GM12878 (cell line): ENCODE measurements around the gene CLASP2. TPM values are rescaled to one million over a fixed set of nuclear protein-coding genes. Genes with fewer than 3 reads are reported as not detected.

Source experiments
- ATAC-seq: fragments of 200-7000 bp; cut with Tn5 transposase; 3 replicates; pipeline ENCODE4 v1.9.1; 2020; ENCODE audit warnings: mild to moderate bottlenecking, moderate library complexity
- BruUV-seq: library from RNA; stranded (reverse); fragments of 400-500 nt; replicated peaks from 2 replicates; lab custom pipeline; 2021; lab: Mats Ljungman, UMichigan
- CTCF ChIA-PET: fragments of 300-600 bp; sonication (Branson Sonifier 250); formaldehyde crosslinking; extraction: SDS; loops from one replicate; lab custom pipeline; 2021; ENCODE audit warnings: inconsistent platforms; lab: Yijun Ruan, JAX
- POLR2A ChIA-PET: fragments of 350-600 bp; formaldehyde crosslinking; extraction: SDS; loops from one replicate; lab custom pipeline; 2021; ENCODE audit warnings: inconsistent platforms; lab: Charles Lee
- RAD21 ChIA-PET: fragments of 300-600 bp; sonication (Branson Sonifier 250); formaldehyde crosslinking; loops from one replicate; lab custom pipeline; 2023; ENCODE audit warnings: antibody characterized with exemption; ENCODE audit not compliant: unreplicated experiment; lab: Charles Lee
- SMC1A ChIA-PET: fragments of 300-600 bp; sonication (Branson Sonifier 250); formaldehyde crosslinking; loops from one replicate; lab custom pipeline; 2023; ENCODE audit not compliant: unreplicated experiment, uncharacterized antibody; lab: Charles Lee
- DNase-seq: peaks from one replicate; pipeline ENCODE4 v3.0.0-alpha.2; 2011; ENCODE audit warnings: low read depth, low spot score
- FAIRE-seq: peaks from 3 replicates; lab custom pipeline; 2011; peaks lifted over from hg19 to GRCh38; lab: Jason Lieb, UNC
- H2AFZ ChIP-seq: 2 replicates; pipeline ENCODE4 v1.6.0; 2011; ENCODE audit warnings: low read depth, low read length, control low read depth; ENCODE audit not compliant: control insufficient read depth
- H3K27ac ChIP-seq: 2 replicates; pipeline ENCODE4 v1.5.1; 2011; ENCODE audit warnings: control low read depth; ENCODE audit not compliant: control insufficient read depth, insufficient read depth
- H3K27me3 ChIP-seq, 2 experiments: replicated peaks in 1 of 2; 2 replicates each; pipeline versions ENCODE4 v1.6.0 to v1.6.1; 2011; ENCODE audit warnings: low read length in 1 of 2; ENCODE audit not compliant: control insufficient read depth in 2 of 2, insufficient read depth in 2 of 2
- H3K36me3 ChIP-seq, 2 experiments: 2 replicates each; pipeline ENCODE4 v1.5.1; 2011; ENCODE audit warnings: low read length in 1 of 2; ENCODE audit not compliant: control insufficient read depth in 2 of 2, insufficient read depth in 2 of 2
- H3K4me1 ChIP-seq: 2 replicates; pipeline ENCODE4 v1.6.1; 2011; ENCODE audit warnings: mild to moderate bottlenecking, low read length, moderate library complexity, mixed read lengths; ENCODE audit not compliant: control insufficient read depth, insufficient read depth
- H3K4me2 ChIP-seq: 2 replicates; pipeline ENCODE4 v1.6.0; 2011; ENCODE audit warnings: control low read depth; ENCODE audit not compliant: control insufficient read depth, insufficient read depth
- H3K4me3 ChIP-seq: fragments of 200-600 bp; sonication (generic); 2 replicates; pipeline ENCODE4 v1.5.1; 2016
- H3K79me2 ChIP-seq: 2 replicates; pipeline ENCODE4 v1.6.0; 2011; ENCODE audit warnings: low read length; ENCODE audit not compliant: control insufficient read depth, insufficient read depth
- H3K9ac ChIP-seq: 2 replicates; pipeline ENCODE4 v1.8.0; 2011; ENCODE audit warnings: low read length, control low read depth, mixed read lengths; ENCODE audit not compliant: control insufficient read depth, insufficient read depth
- H3K9me3 ChIP-seq: replicated peaks from 3 replicates; pipeline ENCODE4 v1.5.1; 2011; ENCODE audit warnings: mild to moderate bottlenecking, low read length; ENCODE audit not compliant: control insufficient read depth, insufficient read depth
- H4K20me1 ChIP-seq: 2 replicates; pipeline ENCODE4 v1.6.0; 2011; ENCODE audit not compliant: control insufficient read depth, insufficient read depth
- EP300 ChIP-seq, 2 experiments: fragments of 150-350 bp in 1 of 2; IDR thresholded peaks; 2 replicates each; pipeline ENCODE4 v1.6.1; 2011 to 2012; ENCODE audit warnings: low read depth in 2 of 2, low read length in 2 of 2, borderline replicate concordance in 1 of 2, improper control_type of control experiment in 1 of 2, inconsistent platforms in 1 of 2; ENCODE audit not compliant: control insufficient read depth in 1 of 2
- MTA3 ChIP-seq: IDR thresholded peaks from 2 replicates; pipeline ENCODE4 v1.6.1; 2012; ENCODE audit warnings: low read length, inconsistent platforms, borderline replicate concordance
- RBBP5 ChIP-seq: fragments of 200-600 bp; sonication (generic); conservative IDR thresholded peaks from 2 replicates; pipeline ENCODE4 v1.6.1; 2016
- RUNX3 ChIP-seq: IDR thresholded peaks from 2 replicates; pipeline ENCODE4 v1.6.1; 2012; ENCODE audit warnings: low read length, inconsistent platforms
- SREBF1 ChIP-seq: IDR thresholded peaks from 2 replicates; pipeline ENCODE4 v1.6.1; 2012; ENCODE audit warnings: mild to moderate bottlenecking, low read length
- SUPT20H ChIP-seq: IDR thresholded peaks from 2 replicates; pipeline ENCODE4 v1.6.1; 2011; ENCODE audit warnings: low read depth, mild to moderate bottlenecking, low read length, moderate library complexity, borderline replicate concordance; ENCODE audit not compliant: control insufficient read depth
- TARDBP ChIP-seq: IDR thresholded peaks from 2 replicates; pipeline ENCODE4 v1.6.1; 2016; ENCODE audit warnings: borderline replicate concordance
- YBX1 ChIP-seq: fragments of 450-650 bp; IDR thresholded peaks from 2 replicates; pipeline ENCODE4 v1.6.1; 2016; ENCODE audit warnings: antibody characterized with exemption
- ZNF207 ChIP-seq: fragments of 450-650 bp; IDR thresholded peaks from 2 replicates; pipeline ENCODE4 v1.6.1; 2014; ENCODE audit warnings: antibody characterized with exemption, mild to moderate bottlenecking, borderline replicate concordance
- WGBS: methylation state at CpG from one replicate; pipeline ENCODE4 v1.1.6; 2016; ENCODE audit warnings: low lambda C conversion rate; ENCODE audit not compliant: insufficient replicate concordance, insufficient coverage; ENCODE audit errors: missing lambda C conversion rate; 5-methylcytosine and 5-hydroxymethylcytosine counted together
- in situ Hi-C: fragments of 300-500 bp; cut with MboI; formaldehyde crosslinking; loops from 9 replicates; pipeline ENCODE4 v1.14.3; 2018; ENCODE audit warnings: mixed read lengths
- intact Hi-C: fragments of 100-400 bp; cut with micrococcal nuclease; formaldehyde crosslinking; loops from one replicate; pipeline ENCODE4 v1.14.2; 2022; ENCODE audit not compliant: unreplicated experiment
- polyA plus RNA-seq, 11 experiments: library from polyadenylated mRNA; depleted of rRNA in 4 of 11; unstranded in 6 of 11; stranded (reverse) in 5 of 11; fragments of >200 nt; fragmentation: Nextera tagmentation in 4 of 11; fragmentation: Illumina TruSeq in 1 of 11; extraction: Ambion mirVana in 4 of 11; extraction: Trizol in 1 of 11; gene quantifications; 1 replicate in 1 of 11; 2 replicates in 10 of 11; pipeline versions ENCODE4 v1.2.1 to v1.2.3, GENCODE V29; 2011 to 2016; ENCODE audit warnings: inconsistent platforms in 2 of 11, missing spikeins in 2 of 11, low read depth in 1 of 11
- total RNA-seq, 4 experiments: library from RNA; depleted of rRNA in 3 of 4; stranded (reverse); fragments of >200 nt in 3 of 4; fragmentation: Illumina TruSeq in 1 of 4; extraction: Trizol in 1 of 4; gene quantifications; 2 replicates each; pipeline versions ENCODE4 v1.2.1 to v1.2.3, GENCODE V29; 2013 to 2021
- TF ChIP-seq, protein P1 (sequence below): IDR thresholded peaks from 2 replicates; pipeline ENCODE4 v1.6.1; 2012; ENCODE audit warnings: low read depth, low read length, improper control_type of control experiment
- TF ChIP-seq, protein P2 (sequence below): IDR thresholded peaks from 2 replicates; pipeline ENCODE4 v1.6.1; 2011; ENCODE audit warnings: mild to moderate bottlenecking, low read depth, low read length, moderate library complexity; ENCODE audit not compliant: insufficient replicate concordance

CLASP2 gene
- total and polyA plus RNA-seq, 10 of the 15 experiments (the other 5 are each of a cell fraction or from before 2014, with no cell fraction given), result 4.0 to 38.3 (median 26.8) TPM

DNA sequence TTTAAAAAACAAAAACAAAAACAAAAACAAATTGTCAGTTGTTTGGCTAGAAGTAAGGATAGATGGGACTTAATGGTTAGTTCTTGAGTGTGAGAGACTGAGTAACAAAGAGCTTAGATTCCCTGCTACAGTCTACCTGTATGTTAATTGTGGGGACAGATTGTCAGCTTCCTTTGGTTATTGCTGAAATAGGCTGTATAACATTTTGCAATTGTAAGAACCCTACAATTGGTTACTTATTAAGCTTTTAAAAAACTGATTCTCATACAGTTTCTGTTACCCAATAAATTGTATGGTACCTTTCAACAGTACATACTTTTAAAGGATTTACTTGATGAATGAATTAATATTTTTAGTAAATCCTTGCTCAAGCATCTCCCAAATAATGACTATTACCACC is 35.3 kb downstream of the CLASP2 start:
- H4K20me1 ChIP-seq, result no peaks in the 10 kb centered on the region
- H3K36me3 ChIP-seq, result peaks cover 1 to 4% of the 10 kb centered on the region in 2 experiments; a peak in 3 of 4 replicates
- POLR2A ChIA-PET, result no interaction called here
- BruUV-seq, result no TSS peak
- no peak overlapping the region for H3K4me2 ChIP-seq
- in situ Hi-C loops, result no loop called here
- H3K9me3 ChIP-seq, result no peaks in the 10 kb centered on the region
- H3K27ac ChIP-seq, result no peak overlapping the region
- no peak overlapping the region for H3K9ac ChIP-seq
- RAD21 ChIA-PET, result interaction anchor here (0.6 kb wide), 1 partner anchor 53 kb away, joined by 3 read pairs; no protein-coding TSS in a partner anchor
- no peaks in the 10 kb centered on the region for H3K79me2 ChIP-seq
- intact Hi-C loops, result loop anchor here (2.0 kb wide), 1 partner anchor 16 kb away; no protein-coding TSS in a partner anchor
- no peak overlapping the region for H3K4me3 ChIP-seq
- FAIRE-seq, result no peak
- SMC1A ChIA-PET, result no interaction called here
- no peaks in the 10 kb centered on the region for H3K27me3 ChIP-seq
- H2AFZ ChIP-seq, result no peak overlapping the region
- DNase-seq, result no peak
- no peak for ATAC-seq
- H3K4me1 ChIP-seq, result no peaks in the 10 kb centered on the region
- CTCF ChIA-PET, result no interaction called here
- TF ChIP-seq YBX1, result no peak
- TF ChIP-seq, protein P1, sequence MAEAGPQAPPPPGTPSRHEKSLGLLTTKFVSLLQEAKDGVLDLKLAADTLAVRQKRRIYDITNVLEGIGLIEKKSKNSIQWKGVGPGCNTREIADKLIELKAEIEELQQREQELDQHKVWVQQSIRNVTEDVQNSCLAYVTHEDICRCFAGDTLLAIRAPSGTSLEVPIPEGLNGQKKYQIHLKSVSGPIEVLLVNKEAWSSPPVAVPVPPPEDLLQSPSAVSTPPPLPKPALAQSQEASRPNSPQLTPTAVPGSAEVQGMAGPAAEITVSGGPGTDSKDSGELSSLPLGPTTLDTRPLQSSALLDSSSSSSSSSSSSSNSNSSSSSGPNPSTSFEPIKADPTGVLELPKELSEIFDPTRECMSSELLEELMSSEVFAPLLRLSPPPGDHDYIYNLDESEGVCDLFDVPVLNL, result no peak

DNA sequence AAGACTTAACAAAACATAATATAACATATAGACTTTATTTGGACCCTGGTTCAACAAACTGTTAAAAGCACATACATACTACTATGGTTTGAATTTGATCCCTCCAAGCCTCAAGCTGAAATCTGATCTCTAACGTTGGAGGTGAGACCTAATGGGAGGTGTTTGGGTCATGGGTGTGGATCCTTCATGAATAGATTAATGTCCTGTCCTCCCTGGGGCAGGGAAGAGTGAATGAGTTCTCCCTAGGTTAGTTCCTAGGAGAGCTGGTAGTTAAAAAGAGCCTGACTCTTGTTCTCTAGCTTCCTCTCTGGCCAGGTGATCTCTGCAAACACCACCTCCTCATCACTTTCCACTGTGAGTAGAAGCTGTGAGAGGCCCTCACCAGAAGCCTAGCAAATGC is 36.4 kb downstream of the CLASP2 start:
- ChIA-PET CTCF (no interaction called here), RAD21 (no interaction called here), SMC1A (interaction anchor here (0.7 to 0.9 kb wide), 2 partner anchors 17 to 22 kb away, joined by 3 read pairs; no protein-coding TSS in a partner anchor), POLR2A (interaction anchor here (1.1 kb wide), 1 partner anchor 23 kb away, joined by 3 read pairs; no protein-coding TSS in a partner anchor)
- ATAC-seq (no peak), DNase-seq (no peak), FAIRE-seq (no peak)
- TF ChIP-seq ZNF207, result no peak
- TF ChIP-seq TARDBP, result no peak
- no peak for TF ChIP-seq SUPT20H
- TF ChIP-seq EP300 (IDR thresholded peaks at IDR 0.05; ENCODE audit: borderline replicate concordance in 1 of 2, control insufficient read depth in 1 of 2, low read depth in 2 of 2, low read length in 2 of 2), result no peak
- TF ChIP-seq SREBF1, result no peak
- TF ChIP-seq RBBP5, result no peak
- no peak for TF ChIP-seq MTA3
- TF ChIP-seq RUNX3, result no peak
- TF ChIP-seq, protein P2, sequence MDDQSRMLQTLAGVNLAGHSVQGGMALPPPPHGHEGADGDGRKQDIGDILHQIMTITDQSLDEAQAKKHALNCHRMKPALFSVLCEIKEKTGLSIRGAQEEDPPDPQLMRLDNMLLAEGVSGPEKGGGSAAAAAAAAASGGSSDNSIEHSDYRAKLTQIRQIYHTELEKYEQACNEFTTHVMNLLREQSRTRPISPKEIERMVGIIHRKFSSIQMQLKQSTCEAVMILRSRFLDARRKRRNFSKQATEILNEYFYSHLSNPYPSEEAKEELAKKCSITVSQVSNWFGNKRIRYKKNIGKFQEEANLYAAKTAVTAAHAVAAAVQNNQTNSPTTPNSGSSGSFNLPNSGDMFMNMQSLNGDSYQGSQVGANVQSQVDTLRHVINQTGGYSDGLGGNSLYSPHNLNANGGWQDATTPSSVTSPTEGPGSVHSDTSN, result no peak
- Histone ChIP-seq H2AFZ (no peak overlapping the region), H3K4me1 (no peaks in the 10 kb centered on the region), H4K20me1 (no peaks in the 10 kb centered on the region), H3K27me3 (no peaks in the 10 kb centered on the region), H3K27ac (no peak overlapping the region), H3K36me3 (peaks cover 1 to 4% of the 10 kb centered on the region in 2 experiments; a peak in 3 of 4 replicates), H3K9me3 (no peaks in the 10 kb centered on the region), H3K9ac (no peak overlapping the region), H3K4me3 (no peak overlapping the region), H3K4me2 (no peak overlapping the region), H3K79me2 (no peaks in the 10 kb centered on the region)
- 60% methylated on average over 1 of the region's 1 CpG for WGBS
- no TSS peak for BruUV-seq
- intact Hi-C loops (loop anchor here (2.0 kb wide), 1 partner anchor 17 kb away; no protein-coding TSS in a partner anchor), in situ Hi-C loops (no loop called here)
